KOPT-K1 (cell line): ENCODE results near the gene GRIK4.

Experiments used
- H3K27ac ChIP-seq: fragments of 200-600 bp; sonication (generic); 2 replicates; pipeline ENCODE4 v1.5.1; 2016; ENCODE audit warnings: antibody characterized with exemption, mild to moderate bottlenecking, low read depth, low read length; ENCODE audit not compliant: poor library complexity, severe bottlenecking
- H3K36me3 ChIP-seq: fragments of 200-600 bp; sonication (generic); 2 replicates; pipeline ENCODE4 v1.5.1; 2017; ENCODE audit warnings: antibody characterized with exemption, mild to moderate bottlenecking, low read length, moderate library complexity; ENCODE audit not compliant: insufficient read depth
- H3K9me3 ChIP-seq: fragments of 200-600 bp; sonication (generic); 2 replicates; pipeline ENCODE4 v1.5.1; 2017; ENCODE audit warnings: antibody characterized with exemption, low read length, mild to moderate bottlenecking; ENCODE audit not compliant: insufficient read depth, poor library complexity, severe bottlenecking

Gene GRIK4

GRCh38 chr11:120945042-120945441, 433.5 kb downstream of the GRIK4 start:
- peaks cover 17% of the 10 kb centered on the region for H3K9me3 ChIP-seq
- H3K36me3 ChIP-seq: no peaks in the 10 kb centered on the region
- no peak overlapping the region for H3K27ac ChIP-seq

- Histone ChIP-seq H3K27ac (no peak overlapping the region), H3K9me3 (no peaks in the 10 kb centered on the region), H3K36me3 (no peaks in the 10 kb centered on the region)
Measured at GRCh38 chr11:120950880-120951279, 439.3 kb downstream of the GRIK4 start.

- no peak overlapping the region for H3K27ac ChIP-seq
- no peaks in the 10 kb centered on the region for H3K36me3 ChIP-seq
- H3K9me3 ChIP-seq: no peaks in the 10 kb centered on the region
Measured at GRCh38 chr11:120952461-120953434, 441.2 kb downstream of the GRIK4 start.

GRCh38 chr11:120954381-120954780, 442.8 kb downstream of the GRIK4 start:
- Histone ChIP-seq H3K36me3 (no peaks in the 10 kb centered on the region), H3K9me3 (no peaks in the 10 kb centered on the region), H3K27ac (no peak overlapping the region)

- H3K27ac ChIP-seq: no peak overlapping the region
- H3K9me3 ChIP-seq: no peaks in the 10 kb centered on the region
- H3K36me3 ChIP-seq: no peaks in the 10 kb centered on the region
Measured at GRCh38 chr11:120956710-120957495, 445.4 kb downstream of the GRIK4 start.

- H3K36me3 ChIP-seq: no peaks in the 10 kb centered on the region
- no peaks in the 10 kb centered on the region for H3K9me3 ChIP-seq
- H3K27ac ChIP-seq: no peak overlapping the region
Measured at GRCh38 chr11:120958185-120958584, 446.6 kb downstream of the GRIK4 start.

GRCh38 chr11:120959189-120959588, 447.6 kb downstream of the GRIK4 start:
- H3K9me3 ChIP-seq: no peaks in the 10 kb centered on the region
- no peaks in the 10 kb centered on the region for H3K36me3 ChIP-seq
- no peak overlapping the region for H3K27ac ChIP-seq

GRCh38 chr11:120964857-120965256, 453.3 kb downstream of the GRIK4 start:
- Histone ChIP-seq H3K36me3 (no peaks in the 10 kb centered on the region), H3K9me3 (no peaks in the 10 kb centered on the region), H3K27ac (no peak overlapping the region)

GRCh38 chr11:120966840-120967239, 455.3 kb downstream of the GRIK4 start:
- Histone ChIP-seq H3K9me3 (no peaks in the 10 kb centered on the region), H3K36me3 (no peaks in the 10 kb centered on the region), H3K27ac (no peak overlapping the region)

GRCh38 chr11:120969993-120970392, 458.4 kb downstream of the GRIK4 start:
- Histone ChIP-seq H3K27ac (no peak overlapping the region), H3K9me3 (no peaks in the 10 kb centered on the region), H3K36me3 (no peaks in the 10 kb centered on the region)

- no peak overlapping the region for H3K27ac ChIP-seq
Measured at GRCh38 chr11:120971825-120972224, 460.3 kb downstream of the GRIK4 start.

GRCh38 chr11:120972621-120973020, 461.1 kb downstream of the GRIK4 start:
- Histone ChIP-seq H3K9me3 (no peaks in the 10 kb centered on the region), H3K27ac (no peak overlapping the region), H3K36me3 (no peaks in the 10 kb centered on the region)

More at GRCh38 chr11:120971825-120972224, 460.3 kb downstream of the GRIK4 start:
- no peaks in the 10 kb centered on the region for H3K36me3 ChIP-seq
- H3K9me3 ChIP-seq: no peaks in the 10 kb centered on the region

- Histone ChIP-seq H3K36me3 (no peaks in the 10 kb centered on the region), H3K27ac (no peak overlapping the region), H3K9me3 (no peaks in the 10 kb centered on the region)
Measured at GRCh38 chr11:120973501-120973900, 462.0 kb downstream of the GRIK4 start.

GRCh38 chr11:120974466-120974865, 462.9 kb downstream of the GRIK4 start:
- Histone ChIP-seq H3K9me3 (no peaks in the 10 kb centered on the region), H3K36me3 (no peaks in the 10 kb centered on the region), H3K27ac (no peak overlapping the region)

GRCh38 chr11:120974965-120975364, 463.4 kb downstream of the GRIK4 start:
- Histone ChIP-seq H3K9me3 (no peaks in the 10 kb centered on the region), H3K27ac (no peak overlapping the region), H3K36me3 (no peaks in the 10 kb centered on the region)
